Measurements from ENCODE around the gene ISOC2. TPM values are rescaled to one million over a fixed set of nuclear protein-coding genes. Genes with fewer than 3 reads are reported as not detected.

The ISOC2 gene
- total and polyA plus RNA-seq, 12 donors, result 18.1 to 181 (median 77.8) TPM

DNA sequence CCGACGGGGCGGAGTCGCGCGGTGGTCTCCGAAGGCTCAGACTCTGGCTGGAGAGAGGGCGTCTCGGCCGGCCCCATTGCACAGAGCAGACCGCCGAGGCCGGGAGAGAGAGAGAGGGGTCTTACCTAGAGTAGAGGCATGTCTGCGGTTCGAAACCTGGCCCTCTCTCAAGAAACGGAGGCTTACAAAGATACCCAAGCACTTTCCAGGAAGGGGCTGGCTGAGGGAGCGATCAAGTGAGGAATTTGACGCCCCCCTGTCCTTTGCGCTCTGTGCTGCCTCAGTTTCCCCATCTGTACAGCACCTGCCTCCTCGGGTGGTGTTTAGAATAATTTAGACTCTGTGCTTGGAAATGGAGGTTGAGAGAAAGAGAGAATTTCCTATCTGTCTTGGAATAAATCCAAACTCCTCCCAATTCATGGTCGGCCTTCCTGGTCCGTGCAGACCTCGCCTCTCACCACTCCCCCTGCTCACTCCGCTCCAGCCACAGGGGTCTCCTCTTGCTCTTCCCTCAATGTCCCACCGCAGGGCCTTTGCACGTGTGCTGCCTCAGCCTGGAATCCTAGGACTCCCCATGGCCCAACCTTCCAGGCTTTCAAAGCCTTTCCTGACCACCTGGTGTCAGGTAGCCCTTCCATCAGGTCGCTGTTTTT, 658 bp upstream of the ISOC2 start:
- no peak for DNase-seq
- no peaks in the 10 kb centered on the region for H3K27me3 ChIP-seq
- no peaks in the 10 kb centered on the region for H3K9me3 ChIP-seq (replicated peaks in 1 of 3)
- peak overlapping the region in 4 of 5 donors; percentile 34 to 86 (median 60) for H3K27ac ChIP-seq
- intact Hi-C loops (cut with DNase I), result loop anchor here in 1 of 2 donors (5.0 kb wide), 1 partner anchor 40 kb away; no protein-coding TSS in a partner anchor
- peak overlapping the region in 3 of 4 donors; percentile 32 to 76 (median 32) for H3K4me3 ChIP-seq
- 9 to 20% (median 11%) methylated on average over 12 to 27 of the region's 27 CpGs for WGBS, 4 donors
- H3K36me3 ChIP-seq (replicated peaks in 1 of 2), result no peaks in the 10 kb centered on the region
- TF ChIP-seq POLR2A (IDR thresholded peaks at IDR 0.05), result peak in 1 of 2 donors; percentile 29
- TF ChIP-seq, protein P1, sequence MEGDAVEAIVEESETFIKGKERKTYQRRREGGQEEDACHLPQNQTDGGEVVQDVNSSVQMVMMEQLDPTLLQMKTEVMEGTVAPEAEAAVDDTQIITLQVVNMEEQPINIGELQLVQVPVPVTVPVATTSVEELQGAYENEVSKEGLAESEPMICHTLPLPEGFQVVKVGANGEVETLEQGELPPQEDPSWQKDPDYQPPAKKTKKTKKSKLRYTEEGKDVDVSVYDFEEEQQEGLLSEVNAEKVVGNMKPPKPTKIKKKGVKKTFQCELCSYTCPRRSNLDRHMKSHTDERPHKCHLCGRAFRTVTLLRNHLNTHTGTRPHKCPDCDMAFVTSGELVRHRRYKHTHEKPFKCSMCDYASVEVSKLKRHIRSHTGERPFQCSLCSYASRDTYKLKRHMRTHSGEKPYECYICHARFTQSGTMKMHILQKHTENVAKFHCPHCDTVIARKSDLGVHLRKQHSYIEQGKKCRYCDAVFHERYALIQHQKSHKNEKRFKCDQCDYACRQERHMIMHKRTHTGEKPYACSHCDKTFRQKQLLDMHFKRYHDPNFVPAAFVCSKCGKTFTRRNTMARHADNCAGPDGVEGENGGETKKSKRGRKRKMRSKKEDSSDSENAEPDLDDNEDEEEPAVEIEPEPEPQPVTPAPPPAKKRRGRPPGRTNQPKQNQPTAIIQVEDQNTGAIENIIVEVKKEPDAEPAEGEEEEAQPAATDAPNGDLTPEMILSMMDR (IDR thresholded peaks at IDR 0.05), result no peak
- peaks cover 10 to 11% of the 10 kb centered on the region in 2 donors for H3K4me1 ChIP-seq (replicated peaks in 1 of 2)

DNA sequence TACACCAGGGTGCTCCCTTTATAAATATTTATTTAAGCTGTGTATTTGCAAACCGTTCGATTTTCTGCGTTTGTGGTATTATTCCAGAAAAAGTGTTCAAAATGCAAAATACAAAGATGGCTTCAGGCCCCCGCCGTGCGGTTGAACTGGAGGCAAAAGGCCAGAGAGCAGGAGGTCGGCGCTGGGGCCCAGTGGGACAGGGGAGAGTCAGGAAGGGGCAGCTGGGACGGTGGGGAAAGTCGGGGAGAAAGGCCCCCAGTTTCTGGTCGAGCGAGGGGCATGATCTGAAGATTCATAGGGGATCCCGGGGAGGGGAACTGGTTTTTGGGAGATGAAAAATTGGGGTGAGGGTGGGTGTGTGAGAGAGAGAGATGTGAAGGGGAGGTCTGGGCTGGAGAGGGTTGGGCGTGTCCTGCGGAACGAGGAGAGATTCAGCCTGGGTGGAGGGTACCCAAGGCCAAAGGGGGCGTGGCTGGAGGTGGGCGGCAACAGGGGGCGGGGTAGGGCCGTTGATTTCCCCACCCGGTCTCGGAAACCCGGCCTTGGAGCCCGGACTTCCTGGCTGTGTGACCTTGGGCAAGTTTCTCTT, 678 bp downstream of the ISOC2 start:
- no peaks in the 10 kb centered on the region for H3K9me3 ChIP-seq (replicated peaks in 1 of 3)
- WGBS, 4 donors, result 8 to 17% (median 10%) methylated on average over 16 to 24 of the region's 24 CpGs
- intact Hi-C loops (cut with DNase I), result loop anchor here in 1 of 2 donors (5.0 kb wide), 1 partner anchor 42 kb away; no protein-coding TSS in a partner anchor
- H3K36me3 ChIP-seq (replicated peaks in 1 of 2), result no peaks in the 10 kb centered on the region
- TF ChIP-seq, protein P1 (IDR thresholded peaks at IDR 0.05), result no peak
- TF ChIP-seq POLR2A (IDR thresholded peaks at IDR 0.05), result no peak
- DNase-seq, result peak; percentile 84 to 93 (median 91)
- H3K4me3 ChIP-seq, result peak overlapping the region in 2 of 4 donors; percentile 70 to 76
- H3K27ac ChIP-seq, result peak overlapping the region; percentile 78 to 97 (median 95)
- peaks cover 10% of the 10 kb centered on the region in 2 donors for H3K4me1 ChIP-seq (replicated peaks in 1 of 2)
- no peaks in the 10 kb centered on the region for H3K27me3 ChIP-seq

DNA sequence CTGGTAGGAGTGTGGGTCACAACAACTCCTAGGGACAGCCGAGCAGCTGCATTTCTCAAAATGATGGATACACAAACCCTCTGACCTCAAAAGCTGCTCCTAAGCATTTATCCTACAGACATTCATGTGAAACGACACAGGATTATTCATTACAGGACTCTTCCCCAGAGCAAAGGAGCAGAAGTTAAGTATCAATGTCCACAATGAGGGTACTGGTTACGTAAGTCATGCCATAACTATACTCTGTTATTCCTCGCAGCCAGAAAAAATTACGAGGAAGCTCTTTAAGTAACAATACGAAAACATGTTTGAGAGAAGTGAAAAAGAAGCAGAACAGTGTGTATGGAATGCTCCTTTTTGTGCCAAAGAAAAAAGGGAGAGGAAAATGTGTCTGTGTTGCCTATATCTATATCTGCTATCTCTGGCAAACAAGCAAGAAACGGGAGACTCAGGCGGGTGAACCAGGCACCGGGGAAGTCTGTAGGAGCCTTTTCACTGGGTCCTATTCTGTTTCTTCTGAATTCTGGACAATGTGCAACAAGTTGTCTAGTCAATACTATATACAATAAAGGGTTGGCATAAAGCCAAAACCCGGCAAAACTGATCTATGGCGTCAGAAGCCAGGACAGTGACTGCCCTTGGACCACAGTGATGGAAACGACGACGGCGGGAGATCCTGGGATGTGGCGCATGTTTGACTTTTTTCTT, 1.3 kb downstream of the ISOC2 start:
- peak overlapping the region in 1 of 4 donors; percentile 76 for H3K4me3 ChIP-seq
- 17 to 35% (median 27%) methylated on average over 16 of the region's 16 CpGs for WGBS, 4 donors
- H3K9me3 ChIP-seq (replicated peaks in 1 of 3), result no peaks in the 10 kb centered on the region
- TF ChIP-seq POLR2A (IDR thresholded peaks at IDR 0.05), result no peak
- TF ChIP-seq, protein P1 (IDR thresholded peaks at IDR 0.05), result no peak
- peak in 2 of 7 donors; percentile 36 to 73 for DNase-seq
- intact Hi-C loops (cut with DNase I), result loop anchor here in 1 of 2 donors (5.0 kb wide), 1 partner anchor 42 kb away; no protein-coding TSS in a partner anchor
- H3K36me3 ChIP-seq (replicated peaks in 1 of 2), result no peaks in the 10 kb centered on the region
- no peaks in the 10 kb centered on the region for H3K27me3 ChIP-seq
- peak overlapping the region; percentile 60 to 97 (median 95) for H3K27ac ChIP-seq
- peaks cover 10% of the 10 kb centered on the region in 2 donors for H3K4me1 ChIP-seq (replicated peaks in 1 of 2)

DNA sequence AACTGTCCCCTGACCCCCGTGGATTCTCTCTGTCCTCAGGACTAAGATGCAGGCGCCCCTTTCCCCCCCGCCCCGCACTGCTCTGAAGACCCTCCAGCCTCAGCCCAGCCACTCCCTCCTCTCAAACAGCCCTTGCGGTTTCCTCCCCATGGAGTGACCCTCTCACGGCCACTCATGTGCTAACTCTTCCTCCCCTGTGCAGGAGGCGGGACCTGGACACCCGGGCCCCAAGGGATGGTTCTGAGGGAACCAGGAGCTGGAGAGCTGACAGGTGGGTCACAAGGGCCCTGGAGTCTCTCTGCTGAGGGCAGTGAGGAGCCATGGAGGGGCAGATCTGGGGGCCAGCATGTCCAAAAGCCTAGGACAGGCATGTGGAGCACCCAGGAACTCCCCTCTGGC, 1.9 kb downstream of the ISOC2 start:
- Histone ChIP-seq H3K27ac (peak overlapping the region in 3 of 5 donors; percentile 95 to 97 (median 96)), H3K36me3 (replicated peaks in 1 of 2) (no peaks in the 10 kb centered on the region), H3K4me1 (replicated peaks in 1 of 2) (peaks cover 10% of the 10 kb centered on the region in 2 donors), H3K9me3 (replicated peaks in 1 of 3) (no peaks in the 10 kb centered on the region), H3K27me3 (no peaks in the 10 kb centered on the region), H3K4me3 (peak overlapping the region in 1 of 4 donors; percentile 76)
- 50 to 72% (median 58%) methylated on average over 7 to 8 of the region's 8 CpGs for WGBS, 4 donors
- intact Hi-C loops (cut with DNase I), result no loop called here
- TF ChIP-seq POLR2A (IDR thresholded peaks at IDR 0.05), result no peak
- TF ChIP-seq, protein P1 (IDR thresholded peaks at IDR 0.05), result no peak
- no peak for DNase-seq

Data from adrenal gland (tissue), 12 donors.